ENCODE data around the gene MFRP. TPM values are rescaled to one million over a fixed set of nuclear protein-coding genes. Genes with fewer than 3 reads are reported as not detected.

MFRP gene
- total and polyA plus RNA-seq, 10 of the 15 experiments (the other 5 are each of a cell fraction or from before 2014, with no cell fraction given), result not detected

- TF ChIP-seq RUNX3 (IDR thresholded peaks at IDR 0.05; ENCODE audit: low read length) (peak; percentile 83), STAT1 (conservative IDR thresholded peaks at IDR 0.05) (no peak), TBL1XR1 (IDR thresholded peaks at IDR 0.05; ENCODE audit: low read depth, low read length) (no peak), TAF1 (IDR thresholded peaks at IDR 0.05; ENCODE audit: borderline replicate concordance, low read depth, low read length) (no peak), MEF2B (IDR thresholded peaks at IDR 0.05; ENCODE audit: partially characterized antibody, poor library complexity, severe bottlenecking) (peak; percentile 12), BACH1 (IDR thresholded peaks at IDR 0.05; ENCODE audit: borderline replicate concordance) (no peak), YY1 (IDR thresholded peaks at IDR 0.05; ENCODE audit: low read depth, low read length) (no peak), SUZ12 (IDR thresholded peaks at IDR 0.05; ENCODE audit: unreplicated experiment) (no peak), GABPA (IDR thresholded peaks at IDR 0.05; ENCODE audit: low read depth) (peak; percentile 71), BCL3 (IDR thresholded peaks at IDR 0.05; ENCODE audit: borderline replicate concordance, insufficient read depth, low read depth, low read length, poor library complexity, severe bottlenecking) (no peak), ATF7 (IDR thresholded peaks at IDR 0.05; ENCODE audit: low read depth) (peak; percentile 89), EGR1 (IDR thresholded peaks at IDR 0.05; ENCODE audit: borderline replicate concordance in 1 of 2, low read depth in 2 of 2, low read length in 2 of 2) (no peak), SMAD1 (IDR thresholded peaks at IDR 0.05; ENCODE audit: low read depth, partially characterized antibody) (no peak), STAT3 (IDR thresholded peaks at IDR 0.05; ENCODE audit: low read depth, low read length) (no peak), ATF3 (IDR thresholded peaks at IDR 0.05; ENCODE audit: borderline replicate concordance, extremely low read depth, low read depth, low read length) (no peak), SREBF2 (IDR thresholded peaks at IDR 0.05; ENCODE audit: low read length) (no peak), SRF (IDR thresholded peaks at IDR 0.05; ENCODE audit: low read depth in 2 of 2, low read length in 2 of 2) (no peak), POLR2A (IDR thresholded peaks at IDR 0.05; ENCODE audit: low read depth, low read length) (peak; percentile 59; the same call in 1 of the 2 replicates), ZNF217 (IDR thresholded peaks at IDR 0.05) (no peak), EP300 (IDR thresholded peaks at IDR 0.05; ENCODE audit: borderline replicate concordance in 1 of 2, control insufficient read depth in 1 of 2, low read depth in 2 of 2, low read length in 2 of 2) (no peak)
Measured at GRCh38 chr11:119318240-119319135, 28.0 kb downstream of the MFRP start (continued).
